ENCODE measurements around the gene SLC45A3.
"Not testable (repeated sequence)": the region's sequence is repeated elsewhere in the genome, so short reads cannot be mapped to it uniquely, and the experiment has no call there.

Gene SLC45A3

DNA sequence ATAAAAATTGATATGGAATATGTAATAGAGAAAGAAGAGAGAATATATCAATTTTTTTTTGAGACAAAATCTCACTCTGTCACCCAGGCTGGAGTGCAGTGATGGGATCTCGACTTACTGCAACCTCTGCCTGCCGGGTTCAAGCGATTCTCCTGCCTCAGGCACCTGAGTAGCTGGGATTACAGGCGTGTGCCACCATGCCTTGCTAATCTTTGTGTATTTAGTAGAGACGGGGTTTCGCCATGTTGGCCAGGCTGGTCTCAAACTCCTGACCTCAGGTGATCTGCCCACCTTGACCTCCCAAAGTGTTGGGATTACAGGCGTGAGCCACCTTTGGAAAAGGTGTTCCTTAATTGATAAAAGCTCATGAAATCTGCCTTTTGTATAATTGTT lies 44.2 kb downstream of the SLC45A3 start:
- DNase-seq (ENCODE audit: low read depth, low spot score): not testable (repeated sequence)

DNA sequence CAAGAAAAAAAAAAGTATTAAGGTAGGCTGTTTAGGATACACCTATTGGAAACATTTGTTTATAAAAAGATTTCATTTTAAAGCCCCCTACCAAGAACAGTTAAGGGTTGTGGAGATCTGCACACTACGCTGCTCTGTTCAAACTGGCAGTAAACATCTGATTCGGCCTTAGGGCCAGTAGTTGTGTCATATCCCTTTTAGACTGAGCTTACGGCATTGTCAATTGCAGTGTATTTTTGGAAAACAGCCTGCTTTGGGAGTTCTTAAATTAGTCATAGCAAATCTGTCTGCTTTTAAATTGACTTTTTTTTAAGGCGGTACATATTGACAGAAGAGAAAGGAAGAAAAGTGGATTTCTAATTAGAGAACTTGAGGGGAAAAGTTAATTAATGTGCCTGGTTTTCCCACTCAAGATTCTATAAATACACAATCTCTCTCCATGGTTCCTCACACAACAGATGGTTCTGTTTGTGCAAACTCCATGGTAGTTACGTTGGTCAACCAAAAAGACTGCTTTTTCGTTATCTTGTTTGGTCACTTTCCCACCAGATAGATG lies 46.8 kb downstream of the SLC45A3 start:
- no peak for DNase-seq (ENCODE audit: low read depth, low spot score)

GRCh38 chr1:205632669-205633169 lies 47.6 kb downstream of the SLC45A3 start:
- no peak for DNase-seq (ENCODE audit: low read depth, low spot score)

GRCh38 chr1:205631768-205632668 lies 48.3 kb downstream of the SLC45A3 start, which contains the start of gene ELK4:
TSS of gene ELK4 (minus strand) at chr1:205632011. CDS start at chr1:205623882, 8,129 bp downstream.
- DNase-seq (ENCODE audit: low read depth, low spot score): peak; percentile 90

- DNase-seq (ENCODE audit: low read depth, low spot score): peak; percentile 44
Measured at GRCh38 chr1:205631010-205631767, 49.1 kb downstream of the SLC45A3 start.

- DNase-seq (ENCODE audit: low read depth, low spot score): no peak
Measured at GRCh38 chr1:205630651-205631009, 49.7 kb downstream of the SLC45A3 start.

- DNase-seq (ENCODE audit: low read depth, low spot score): no peak
Measured at GRCh38 chr1:205630241-205630640, 50.1 kb downstream of the SLC45A3 start.

- DNase-seq (ENCODE audit: low read depth, low spot score): no peak
Measured at GRCh38 chr1:205629751-205630150, 50.6 kb downstream of the SLC45A3 start.

DNA sequence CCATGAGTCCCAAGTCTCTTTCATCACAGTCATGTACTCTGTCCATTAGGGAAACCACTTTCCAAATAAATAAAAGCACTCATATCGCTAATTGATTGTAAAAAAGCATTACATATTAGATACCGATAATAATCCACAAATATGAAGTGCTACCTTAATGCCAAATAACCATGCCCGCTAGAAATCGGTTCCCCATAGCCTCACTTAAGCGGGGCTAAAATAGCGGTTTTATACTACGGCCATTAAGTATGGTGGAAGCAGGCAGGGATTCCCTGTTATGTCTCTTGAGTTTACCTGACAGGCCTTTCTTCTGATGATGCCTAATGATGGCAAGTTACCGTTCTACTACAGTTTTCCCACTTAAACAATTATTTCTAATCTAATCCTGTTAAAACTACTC lies 52.4 kb downstream of the SLC45A3 start:
- DNase-seq (ENCODE audit: low read depth, low spot score): no peak

DNA sequence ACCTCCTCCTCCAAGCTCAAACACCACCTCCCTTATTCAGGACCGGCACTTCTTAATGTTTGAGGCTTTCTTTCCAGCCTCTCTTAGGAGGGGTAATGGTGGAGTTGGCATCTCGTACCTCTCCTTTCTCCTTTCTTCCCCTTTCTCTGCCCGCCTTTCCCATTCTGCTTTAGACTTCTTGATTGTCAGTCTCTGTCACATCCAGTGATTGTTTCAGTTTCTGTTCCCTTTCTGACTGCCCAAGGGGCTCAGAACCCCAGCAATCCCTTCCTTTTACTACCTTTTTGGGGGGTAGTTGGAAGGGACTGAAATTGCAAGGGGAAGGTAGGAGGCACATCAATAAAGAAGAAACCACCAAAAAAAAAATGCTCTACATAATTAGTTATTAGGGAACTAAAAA lies 54.1 kb downstream of the SLC45A3 start:
- no peak for DNase-seq (ENCODE audit: low read depth, low spot score)

- no peak for DNase-seq (ENCODE audit: low read depth, low spot score)
Measured at GRCh38 chr1:205623646-205624045, 56.7 kb downstream of the SLC45A3 start.

DNA sequence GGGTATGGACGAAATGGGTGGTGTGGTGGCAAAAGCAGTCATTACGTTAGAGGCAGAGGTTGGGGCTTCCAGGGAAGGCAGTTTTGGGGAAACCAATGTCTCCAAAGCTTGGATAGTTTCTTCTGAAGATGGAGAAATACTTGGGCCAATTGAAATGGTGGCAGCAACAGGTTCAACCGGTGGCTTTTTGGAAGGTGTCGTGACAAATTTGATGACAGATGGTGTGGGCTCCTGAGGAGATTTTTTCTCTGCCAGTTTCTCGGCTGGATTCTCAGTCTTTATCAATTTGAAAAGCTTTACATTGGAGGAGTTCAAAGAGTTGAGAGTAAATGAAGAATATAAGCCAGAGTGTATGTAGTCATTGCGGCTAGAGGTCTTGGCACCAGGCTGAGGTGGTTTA lies 60.0 kb downstream of the SLC45A3 start:
- no peak for DNase-seq (ENCODE audit: low read depth, low spot score)

DNA sequence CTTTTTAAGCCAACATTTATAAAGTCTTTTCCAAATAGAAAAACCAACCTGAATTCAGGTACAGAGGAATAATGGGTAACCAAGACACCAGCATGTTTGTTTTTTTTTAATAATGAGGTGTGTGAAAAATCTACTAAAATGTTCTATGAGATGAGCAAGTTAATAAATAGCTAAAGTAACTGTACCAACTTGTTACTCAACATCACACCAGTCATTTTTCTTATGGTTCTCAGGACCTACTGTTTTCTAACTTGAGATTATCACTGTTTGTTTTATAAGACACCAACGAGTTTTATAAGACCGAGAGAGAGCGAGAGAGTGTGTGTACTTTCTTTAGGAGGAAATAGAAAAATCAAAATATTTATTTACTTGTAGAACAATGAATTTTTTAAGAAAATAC lies 60.9 kb downstream of the SLC45A3 start:
- DNase-seq (ENCODE audit: low read depth, low spot score): no peak

DNA sequence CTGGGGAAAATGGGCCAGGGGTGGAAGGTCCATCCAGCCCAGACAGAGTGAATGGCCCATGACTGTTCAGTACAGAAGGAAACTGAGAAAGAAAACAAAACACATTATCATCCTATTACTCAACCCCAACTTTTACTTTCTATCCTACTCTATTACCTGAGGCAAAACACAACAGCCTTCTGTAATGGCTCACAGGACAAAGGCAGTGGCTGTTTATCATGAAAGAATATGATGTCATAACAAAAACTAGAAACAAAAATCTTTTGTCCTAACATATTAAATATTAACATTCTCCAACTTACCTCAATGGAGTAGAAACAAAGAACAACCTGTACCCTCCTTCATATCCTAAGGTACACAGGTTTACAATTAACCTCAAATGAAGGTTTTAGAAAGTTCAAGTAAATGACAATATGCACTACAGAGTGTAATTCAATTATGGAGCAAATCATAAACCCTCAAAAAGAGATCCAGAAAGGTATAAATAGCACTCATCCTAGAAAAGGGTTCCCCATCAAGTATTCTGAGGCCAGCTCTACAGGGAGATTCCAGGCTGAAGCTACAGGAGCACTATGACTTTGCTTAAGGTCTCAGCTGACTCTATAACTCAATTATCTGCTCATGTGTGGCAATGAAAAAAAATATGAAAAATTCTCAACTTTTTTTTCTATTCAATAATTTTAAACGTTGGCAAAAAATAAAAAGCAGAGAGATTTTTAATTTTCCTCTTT lies 63.6 kb downstream of the SLC45A3 start:
- DNase-seq (ENCODE audit: low read depth, low spot score): no peak

GRCh38 chr1:205615789-205616188 lies 64.5 kb downstream of the SLC45A3 start:
- DNase-seq (ENCODE audit: low read depth, low spot score): no peak

GRCh38 chr1:205613854-205614412 lies 66.4 kb downstream of the SLC45A3 start:
- DNase-seq (ENCODE audit: low read depth, low spot score): no peak

DNA sequence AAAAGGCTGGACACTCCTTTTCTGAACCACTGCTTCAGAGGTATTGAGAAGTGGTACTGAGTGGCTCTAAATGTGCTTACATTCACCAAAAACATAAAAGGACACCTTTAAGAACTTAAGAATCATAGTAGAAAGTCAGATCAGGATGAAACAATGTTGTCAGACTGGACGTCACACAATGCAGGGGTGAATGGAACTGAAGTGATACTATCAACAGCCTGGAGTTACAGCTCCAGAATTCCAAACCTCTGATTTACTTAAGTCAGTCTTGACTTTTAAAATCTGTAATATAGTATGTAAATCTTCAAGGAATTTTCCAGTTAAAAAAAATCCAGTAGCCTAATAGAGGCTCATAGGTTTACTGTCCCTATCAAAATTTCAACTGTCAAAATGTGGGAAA lies 67.8 kb downstream of the SLC45A3 start:
- no peak for DNase-seq (ENCODE audit: low read depth, low spot score)

DNA sequence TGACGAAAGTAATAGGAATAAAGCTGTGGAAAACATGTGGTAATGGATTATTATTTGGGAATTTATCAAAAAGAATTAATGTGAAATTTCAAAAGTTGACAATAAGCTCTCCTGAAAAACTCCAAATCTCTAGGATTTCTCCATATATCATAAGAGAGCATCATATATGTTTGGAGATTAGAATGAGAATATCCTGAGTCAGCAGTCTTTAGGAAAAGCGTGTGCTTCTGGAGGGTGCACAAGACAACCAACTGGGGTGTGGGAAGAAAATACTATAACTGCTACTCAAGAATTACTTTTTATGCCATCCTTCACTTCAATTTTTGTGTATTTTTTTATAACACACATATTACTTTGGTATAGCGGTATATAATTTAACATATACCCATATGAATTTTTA lies 68.2 kb downstream of the SLC45A3 start:
- DNase-seq (ENCODE audit: low read depth, low spot score): no peak

- no peak for DNase-seq (ENCODE audit: low read depth, low spot score)
Measured at GRCh38 chr1:205610901-205611466, 69.3 kb downstream of the SLC45A3 start.

- DNase-seq (ENCODE audit: low read depth, low spot score): no peak
Measured at GRCh38 chr1:205610036-205610435, 70.3 kb downstream of the SLC45A3 start.

Measured in brain pericyte (primary cell).